Measurements from ENCODE around the gene SEPTIN5. TPM values are rescaled to one million over a fixed set of nuclear protein-coding genes. Genes with fewer than 3 reads are reported as not detected.

The SEPTIN5 gene
- total RNA-seq, 4 donors from 2014 or later, result 14.0 to 124 (median 27.3) TPM

- Histone ChIP-seq H3K27ac (no peak overlapping the region), H3K4me3 (replicated peaks in 1 of 3) (no peak overlapping the region), H3K27me3 (no peaks in the 10 kb centered on the region), H3K9me3 (no peaks in the 10 kb centered on the region), H3K4me1 (peaks cover 0 to 12% of the 10 kb centered on the region in 2 donors), H3K36me3 (no peaks in the 10 kb centered on the region)
- 93% methylated on average over 19 of the region's 19 CpGs for WGBS, 2 donors
- intact Hi-C loops (cut with DNase I), result no loop called here
- TF ChIP-seq POLR2A (IDR thresholded peaks at IDR 0.05), result no peak
- TF ChIP-seq, protein P1, sequence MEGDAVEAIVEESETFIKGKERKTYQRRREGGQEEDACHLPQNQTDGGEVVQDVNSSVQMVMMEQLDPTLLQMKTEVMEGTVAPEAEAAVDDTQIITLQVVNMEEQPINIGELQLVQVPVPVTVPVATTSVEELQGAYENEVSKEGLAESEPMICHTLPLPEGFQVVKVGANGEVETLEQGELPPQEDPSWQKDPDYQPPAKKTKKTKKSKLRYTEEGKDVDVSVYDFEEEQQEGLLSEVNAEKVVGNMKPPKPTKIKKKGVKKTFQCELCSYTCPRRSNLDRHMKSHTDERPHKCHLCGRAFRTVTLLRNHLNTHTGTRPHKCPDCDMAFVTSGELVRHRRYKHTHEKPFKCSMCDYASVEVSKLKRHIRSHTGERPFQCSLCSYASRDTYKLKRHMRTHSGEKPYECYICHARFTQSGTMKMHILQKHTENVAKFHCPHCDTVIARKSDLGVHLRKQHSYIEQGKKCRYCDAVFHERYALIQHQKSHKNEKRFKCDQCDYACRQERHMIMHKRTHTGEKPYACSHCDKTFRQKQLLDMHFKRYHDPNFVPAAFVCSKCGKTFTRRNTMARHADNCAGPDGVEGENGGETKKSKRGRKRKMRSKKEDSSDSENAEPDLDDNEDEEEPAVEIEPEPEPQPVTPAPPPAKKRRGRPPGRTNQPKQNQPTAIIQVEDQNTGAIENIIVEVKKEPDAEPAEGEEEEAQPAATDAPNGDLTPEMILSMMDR (IDR thresholded peaks at IDR 0.05), result no peak
- DNase-seq, result no peak
Measured at GRCh38 chr22:19667872-19668740, 46.2 kb upstream of the SEPTIN5 start.

GRCh38 chr22:19668748-19669147, 45.6 kb upstream of the SEPTIN5 start:
- H3K27me3 ChIP-seq, result no peaks in the 10 kb centered on the region
- H3K9me3 ChIP-seq, result no peaks in the 10 kb centered on the region
- TF ChIP-seq, protein P1 (IDR thresholded peaks at IDR 0.05), result no peak
- no peak for TF ChIP-seq POLR2A (IDR thresholded peaks at IDR 0.05)
- no peak for DNase-seq
- no peaks in the 10 kb centered on the region for H3K36me3 ChIP-seq
- intact Hi-C loops (cut with DNase I), result no loop called here
- H3K4me3 ChIP-seq (replicated peaks in 1 of 3), result no peak overlapping the region
- 96 to 97% methylated on average over 10 of the region's 10 CpGs for WGBS, 2 donors
- H3K4me1 ChIP-seq, result peaks cover 0 to 12% of the 10 kb centered on the region in 2 donors
- no peak overlapping the region for H3K27ac ChIP-seq

GRCh38 chr22:19669570-19669969, 44.7 kb upstream of the SEPTIN5 start:
- Histone ChIP-seq H3K4me1 (peaks cover 0 to 12% of the 10 kb centered on the region in 2 donors), H3K27me3 (no peaks in the 10 kb centered on the region), H3K36me3 (no peaks in the 10 kb centered on the region), H3K4me3 (replicated peaks in 1 of 3) (no peak overlapping the region), H3K27ac (no peak overlapping the region), H3K9me3 (no peaks in the 10 kb centered on the region)
- 52 to 66% methylated on average over 4 of the region's 4 CpGs for WGBS, 2 donors
- TF ChIP-seq POLR2A (IDR thresholded peaks at IDR 0.05), result no peak
- TF ChIP-seq, protein P1 (IDR thresholded peaks at IDR 0.05), result no peak
- intact Hi-C loops (cut with DNase I), result no loop called here
- no peak for DNase-seq

DNA sequence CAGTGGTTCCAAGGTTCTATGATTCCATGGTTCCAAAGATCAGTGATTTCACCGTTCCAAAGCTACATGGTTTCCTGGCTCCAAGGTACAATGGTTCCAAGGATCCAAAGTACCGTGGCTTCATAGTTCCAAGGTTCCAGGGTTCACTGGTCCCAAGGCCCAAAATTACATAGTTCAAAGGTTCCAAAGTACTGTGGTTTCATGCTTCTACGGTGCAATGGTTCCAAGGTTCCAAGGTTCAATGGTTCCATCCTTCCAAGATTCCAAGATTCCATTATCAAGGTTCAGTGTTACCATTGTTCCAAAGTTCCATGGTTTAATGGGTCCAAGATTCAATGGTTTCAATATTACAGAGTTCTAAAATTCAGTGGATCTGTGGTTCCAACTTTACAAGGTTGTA, 43.0 kb upstream of the SEPTIN5 start:
- Histone ChIP-seq H3K4me1 (no peaks in the 10 kb centered on the region), H3K27me3 (no peaks in the 10 kb centered on the region), H3K36me3 (no peaks in the 10 kb centered on the region), H3K9me3 (no peaks in the 10 kb centered on the region), H3K4me3 (replicated peaks in 1 of 3) (no peak overlapping the region), H3K27ac (no peak overlapping the region)
- intact Hi-C loops (cut with DNase I), result no loop called here
- WGBS, 2 donors, result 88 to 100% methylated on average over 3 of the region's 3 CpGs
- TF ChIP-seq, protein P1 (IDR thresholded peaks at IDR 0.05), result no peak
- TF ChIP-seq POLR2A (IDR thresholded peaks at IDR 0.05), result no peak
- DNase-seq, result no peak

- no peak for DNase-seq
- no peak overlapping the region for H3K4me3 ChIP-seq (replicated peaks in 1 of 3)
- H3K27ac ChIP-seq, result no peak overlapping the region
- intact Hi-C loops (cut with DNase I), result no loop called here
- WGBS, 2 donors, result 96% methylated on average over 9 of the region's 9 CpGs
- TF ChIP-seq POLR2A (IDR thresholded peaks at IDR 0.05), result no peak
- TF ChIP-seq, protein P1 (IDR thresholded peaks at IDR 0.05), result no peak
- H3K9me3 ChIP-seq, result no peaks in the 10 kb centered on the region
- H3K36me3 ChIP-seq, result no peaks in the 10 kb centered on the region
- H3K4me1 ChIP-seq, result no peaks in the 10 kb centered on the region
- H3K27me3 ChIP-seq, result no peaks in the 10 kb centered on the region
Measured at GRCh38 chr22:19672054-19672776, 42.1 kb upstream of the SEPTIN5 start.
